Measurements from ENCODE around the gene CAVIN2.

CAVIN2 gene

DNA sequence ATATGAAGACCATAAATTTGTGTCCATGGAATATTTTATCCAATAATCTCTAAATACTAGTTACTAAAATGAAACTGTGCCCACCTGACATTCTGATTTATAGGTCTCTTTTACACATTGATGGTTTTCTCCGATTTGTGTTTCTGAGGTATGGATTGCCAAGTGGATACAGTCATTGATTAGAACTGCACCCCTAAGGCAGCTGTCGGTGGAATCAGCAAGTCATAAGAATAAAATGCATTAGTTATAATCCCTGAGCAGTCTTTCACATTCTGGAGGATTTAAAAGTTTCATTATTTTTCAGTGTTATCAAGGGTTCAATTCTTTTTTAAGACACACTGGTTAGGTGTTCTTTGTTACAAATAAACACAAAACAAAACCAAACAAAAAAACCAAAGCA is 6.0 kb downstream of the CAVIN2 start:
- in situ Hi-C loops (cut with MboI; ENCODE audit: low sequenced_read_pairs), result no loop called here

DNA sequence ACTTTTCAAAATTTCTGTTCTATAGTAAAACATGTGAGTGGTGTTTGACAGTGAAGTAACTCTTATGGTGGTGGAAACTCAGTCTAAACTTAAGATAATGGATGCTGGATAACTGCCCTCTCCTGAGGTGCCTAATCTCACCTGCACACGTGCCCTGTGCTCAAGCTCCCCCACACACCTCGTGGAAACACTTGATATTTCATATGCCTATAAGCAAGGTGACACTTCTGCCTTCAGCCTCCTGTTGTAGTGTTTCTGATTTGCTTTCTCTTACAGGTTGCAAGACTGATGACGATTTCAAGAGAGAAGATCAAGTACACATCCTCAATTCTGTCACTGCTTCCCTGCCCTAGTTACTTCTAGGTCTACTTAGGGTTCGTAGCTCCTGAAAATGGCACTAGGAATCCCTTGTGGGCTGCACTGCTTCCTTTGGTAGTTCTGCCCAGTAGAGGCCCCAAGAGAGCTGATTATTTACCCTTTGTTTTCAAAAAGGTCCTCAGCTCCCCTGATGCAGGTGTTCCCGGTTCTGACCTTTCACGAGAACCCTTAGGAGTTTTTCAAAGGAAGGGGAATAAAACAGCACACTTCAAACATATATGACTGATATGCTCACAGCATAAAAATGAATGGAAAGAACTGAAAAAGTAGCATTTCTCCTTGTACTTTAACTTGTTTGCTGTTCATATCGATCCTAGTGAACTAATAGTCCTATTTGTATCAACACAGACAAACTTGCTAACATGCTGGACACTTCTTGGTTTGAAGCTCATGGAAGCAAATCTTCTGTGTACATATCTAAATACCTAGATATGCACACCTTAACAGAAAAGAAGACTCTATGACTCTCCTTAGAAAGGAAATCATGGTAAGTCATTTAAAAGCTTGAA is 6.7 kb downstream of the CAVIN2 start:
- in situ Hi-C loops (cut with MboI; ENCODE audit: low sequenced_read_pairs), result no loop called here

DNA sequence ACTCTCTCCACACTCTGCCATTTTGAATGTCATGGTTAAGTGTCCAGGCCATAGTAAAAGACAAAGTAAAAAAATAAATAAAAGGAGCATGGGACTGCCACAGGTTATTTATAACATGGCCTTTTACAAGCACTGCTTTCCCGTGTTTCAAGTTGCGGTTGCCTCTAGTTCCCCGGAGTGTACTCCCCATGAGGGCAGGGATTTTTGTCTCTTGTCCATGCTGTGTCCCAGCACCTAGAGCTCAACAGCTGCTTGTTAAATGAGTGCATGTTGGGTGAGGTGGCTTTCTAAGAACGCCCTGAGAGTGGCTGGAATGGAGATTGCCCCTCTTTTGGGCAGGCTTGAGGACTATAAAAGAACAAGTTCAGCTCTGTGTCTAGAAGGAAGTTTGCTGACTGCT is 8.4 kb downstream of the CAVIN2 start:
- in situ Hi-C loops (cut with MboI; ENCODE audit: low sequenced_read_pairs), result no loop called here

DNA sequence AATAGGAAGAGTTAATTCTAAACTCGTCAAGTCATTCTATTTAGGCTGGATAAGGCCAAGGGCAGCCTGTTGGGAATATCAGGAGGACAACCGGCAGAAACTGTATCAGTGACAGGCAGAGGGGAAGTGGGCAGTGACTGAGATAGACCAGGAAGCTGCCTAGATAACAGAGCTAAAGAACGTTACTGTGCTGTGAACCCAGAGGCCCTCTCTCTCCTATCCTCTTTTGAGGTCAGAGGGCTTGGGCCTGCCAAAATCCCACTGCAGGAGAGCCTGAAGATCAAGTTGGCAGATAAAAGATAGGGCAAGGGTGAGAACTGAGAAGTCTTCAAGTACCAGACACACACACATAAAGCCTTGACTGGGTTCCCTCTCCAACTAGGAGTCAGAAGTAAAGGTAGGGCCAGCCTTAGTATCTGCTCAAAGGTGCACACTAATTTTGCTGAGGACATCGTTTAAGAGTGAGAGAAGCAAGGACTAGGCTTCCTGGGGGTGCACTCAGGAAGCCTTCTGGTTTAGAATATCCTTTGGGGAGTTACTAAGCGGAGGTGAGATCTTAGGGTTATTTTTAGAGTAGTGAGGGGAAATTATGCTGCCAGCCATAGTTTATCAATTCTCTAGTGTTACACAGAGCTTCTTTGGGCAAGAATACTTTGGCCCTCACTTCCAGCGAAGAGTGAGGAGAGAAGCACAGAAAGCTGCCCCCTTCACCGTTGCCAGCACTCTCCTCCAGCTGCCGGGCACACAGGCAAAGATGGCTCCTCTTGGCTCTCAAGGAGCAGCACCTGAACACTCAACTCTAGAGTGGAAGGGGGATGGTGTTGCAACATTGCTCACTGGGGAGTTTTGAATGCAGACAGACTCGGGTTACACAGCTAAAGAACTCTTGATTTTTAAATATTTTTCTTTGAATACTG is 9.8 kb downstream of the CAVIN2 start:
- in situ Hi-C loops (cut with MboI; ENCODE audit: low sequenced_read_pairs), result no loop called here

DNA sequence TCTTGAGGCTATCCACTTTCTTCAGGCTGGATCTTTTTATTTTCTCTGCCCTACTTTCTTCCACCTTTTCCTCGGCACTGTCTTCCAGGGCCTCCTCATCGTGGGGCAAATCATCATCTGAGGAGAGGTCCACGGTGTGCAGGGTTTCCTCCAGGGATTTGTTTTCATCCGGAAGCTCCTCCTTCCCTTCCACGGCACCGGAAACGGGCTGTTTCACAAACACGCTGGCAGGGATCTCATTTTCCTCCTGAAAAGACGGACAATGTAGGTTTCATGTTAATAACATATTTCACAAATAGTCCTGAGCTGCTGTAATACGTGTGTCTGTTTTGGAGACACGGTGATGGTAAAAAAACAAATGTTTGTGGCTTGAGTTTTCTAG is 10.4 kb downstream of the CAVIN2 start:
- in situ Hi-C loops (cut with MboI; ENCODE audit: low sequenced_read_pairs), result no loop called here

DNA sequence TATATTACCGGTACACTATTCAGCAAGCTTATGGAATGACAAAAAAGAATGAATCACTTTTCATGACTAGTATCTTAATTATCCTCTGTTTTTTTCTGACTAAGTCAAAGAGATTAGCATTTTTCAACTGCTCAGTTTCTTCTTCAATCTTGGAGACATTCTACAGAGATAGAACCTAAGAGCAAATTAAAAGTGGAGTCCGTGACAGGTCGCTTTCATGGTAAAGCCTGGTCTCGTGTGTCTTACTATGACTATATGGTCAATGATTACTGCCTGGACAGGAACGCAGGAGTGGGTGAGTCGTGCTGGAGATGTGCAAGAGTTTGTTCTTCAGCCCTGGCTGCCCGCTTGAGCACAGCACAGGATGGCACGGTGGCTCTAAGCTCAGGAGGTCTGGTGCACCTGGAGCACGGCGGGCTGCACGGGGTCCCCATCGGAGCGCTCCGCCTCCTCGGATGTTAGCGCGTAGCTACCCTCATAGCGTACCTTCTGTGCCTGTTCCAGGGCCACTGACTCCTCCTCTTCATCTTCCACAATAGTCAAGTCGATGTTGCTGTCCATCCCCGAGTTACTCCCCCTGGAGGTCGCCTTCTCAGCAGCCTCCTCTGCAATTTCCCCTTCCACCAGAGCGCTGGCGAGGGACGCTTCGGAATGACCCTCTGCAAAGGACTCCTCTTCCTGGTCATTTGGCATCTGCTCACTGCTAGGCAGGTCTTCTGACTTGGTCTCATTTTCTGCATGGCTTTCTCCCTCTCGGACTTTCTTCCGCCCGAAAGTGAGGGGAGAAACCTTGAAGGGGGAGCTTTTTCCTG is 11.1 kb downstream of the CAVIN2 start:
- in situ Hi-C loops (cut with MboI; ENCODE audit: low sequenced_read_pairs), result no loop called here

DNA sequence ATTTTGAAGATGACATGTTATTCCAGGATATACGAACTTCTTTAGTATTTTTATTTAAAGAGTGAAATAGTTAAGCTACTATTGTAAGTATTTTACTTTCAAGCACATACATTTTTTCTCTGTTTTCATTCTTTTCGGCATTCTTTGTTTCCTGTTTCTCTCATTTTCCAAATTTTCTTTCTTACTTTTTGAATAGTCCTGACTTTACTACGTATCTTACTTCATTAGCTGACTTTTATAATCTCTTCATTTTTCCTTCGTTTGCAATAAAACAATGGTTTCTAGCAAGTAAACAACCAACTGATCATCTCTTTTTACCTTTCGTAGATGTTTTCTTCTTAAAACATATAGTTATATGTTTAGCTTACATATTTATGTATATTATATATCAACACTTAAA is 11.8 kb downstream of the CAVIN2 start:
- in situ Hi-C loops (cut with MboI; ENCODE audit: low sequenced_read_pairs), result no loop called here

DNA sequence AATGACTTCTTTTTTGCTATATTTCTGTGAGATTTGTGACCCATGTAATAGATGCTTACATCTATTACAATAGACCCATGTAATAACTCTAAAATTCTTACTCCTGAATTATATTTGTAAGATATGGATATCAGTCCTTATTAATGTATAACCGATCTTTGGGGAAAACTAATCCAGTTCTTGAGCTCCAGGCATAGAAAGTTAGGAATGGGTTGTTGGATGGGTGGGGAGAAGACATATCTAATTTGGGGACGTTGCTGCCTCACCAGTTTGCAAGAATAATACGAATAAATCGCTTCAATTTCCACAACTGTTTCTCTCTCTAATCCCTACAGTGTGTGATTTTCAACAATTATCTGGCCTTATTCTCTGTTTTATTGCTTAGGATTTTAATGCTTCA is 13.5 kb downstream of the CAVIN2 start:
- in situ Hi-C loops (cut with MboI; ENCODE audit: low sequenced_read_pairs), result no loop called here

DNA sequence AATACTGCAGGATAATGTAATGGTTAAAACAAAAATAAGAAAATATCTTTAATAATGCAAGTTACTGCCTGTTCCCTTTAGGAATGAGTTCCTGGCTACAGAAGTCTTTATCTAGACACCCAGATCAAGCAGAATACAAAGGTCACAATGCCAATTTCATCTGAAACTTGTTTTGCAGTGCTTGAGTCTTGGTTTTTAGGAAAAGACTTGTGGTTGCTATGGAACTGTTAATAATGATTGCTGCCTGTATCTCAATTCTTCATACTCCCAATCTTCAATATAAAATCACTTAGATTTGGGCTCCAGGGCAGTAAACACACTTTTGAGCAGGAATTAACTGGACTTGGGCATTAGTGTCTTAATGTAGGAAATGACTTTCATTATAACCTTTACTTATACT is 14.2 kb downstream of the CAVIN2 start:
- in situ Hi-C loops (cut with MboI; ENCODE audit: low sequenced_read_pairs), result no loop called here

DNA sequence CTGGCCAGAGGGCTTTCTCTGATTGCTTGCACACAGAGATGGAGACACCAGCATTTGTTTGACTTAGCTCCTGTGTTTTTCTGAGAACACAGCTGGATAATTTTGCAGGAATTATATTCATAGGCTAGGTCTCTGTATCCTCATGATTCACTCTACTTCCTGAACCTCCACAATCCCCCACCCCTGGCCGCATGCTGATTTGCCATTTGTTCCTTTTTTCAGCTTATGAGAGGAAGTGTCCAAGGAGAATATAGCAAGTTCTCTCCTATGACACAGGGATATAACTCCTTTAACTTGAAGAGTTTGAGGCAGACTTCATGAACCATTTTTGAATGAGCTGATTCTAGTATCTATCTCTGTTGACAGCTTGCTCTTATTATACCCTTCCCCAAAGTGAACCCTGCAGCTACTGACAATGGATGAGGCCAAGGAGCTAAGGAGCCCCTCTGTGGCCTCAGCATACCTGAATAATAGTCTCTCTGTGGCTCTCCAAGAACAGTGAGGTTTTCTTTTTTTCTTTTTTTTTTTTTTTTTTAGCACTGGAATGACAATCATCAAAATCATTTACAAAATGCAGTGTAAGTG is 15.4 kb downstream of the CAVIN2 start:
- in situ Hi-C loops (cut with MboI; ENCODE audit: low sequenced_read_pairs), result no loop called here

DNA sequence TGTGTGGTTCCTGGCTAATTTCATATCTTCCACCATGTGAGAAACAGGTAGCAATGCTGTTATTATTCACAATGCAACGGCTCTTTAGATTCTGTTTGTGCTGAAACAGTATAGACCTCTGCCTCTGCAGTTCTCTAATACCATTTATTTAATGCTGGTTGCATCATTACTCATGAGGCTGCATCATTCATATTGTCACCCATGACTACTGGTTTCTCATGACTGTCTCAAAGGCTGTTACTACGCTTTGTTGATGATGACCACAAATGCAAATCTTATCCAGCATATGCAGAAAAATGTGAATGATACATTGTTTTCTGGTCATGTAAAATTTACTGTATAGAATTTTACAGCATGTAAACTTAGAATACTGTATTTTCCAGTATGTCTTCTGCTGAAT is 22.5 kb downstream of the CAVIN2 start:
- in situ Hi-C loops (cut with MboI; ENCODE audit: low sequenced_read_pairs), result no loop called here

DNA sequence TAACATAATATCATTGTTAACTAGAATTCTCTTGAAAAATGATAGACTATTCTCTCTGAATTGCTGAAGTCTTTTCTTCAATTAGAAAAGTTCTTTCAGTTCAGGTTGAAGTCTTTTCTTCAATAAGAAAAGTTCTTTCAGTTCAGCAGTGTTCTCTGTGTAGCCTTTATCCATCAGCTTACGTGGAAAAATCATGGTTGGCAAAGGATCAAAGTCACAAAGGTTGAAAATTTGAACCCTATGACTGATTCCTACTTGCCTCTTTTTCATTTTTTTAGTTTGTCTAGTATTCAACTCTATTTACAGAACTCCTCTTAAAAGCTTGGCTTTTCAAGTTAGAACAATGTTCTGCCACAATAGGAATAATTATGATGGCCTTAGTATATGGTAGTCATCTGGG is 25.8 kb downstream of the CAVIN2 start:
- in situ Hi-C loops (cut with MboI; ENCODE audit: low sequenced_read_pairs), result no loop called here

DNA sequence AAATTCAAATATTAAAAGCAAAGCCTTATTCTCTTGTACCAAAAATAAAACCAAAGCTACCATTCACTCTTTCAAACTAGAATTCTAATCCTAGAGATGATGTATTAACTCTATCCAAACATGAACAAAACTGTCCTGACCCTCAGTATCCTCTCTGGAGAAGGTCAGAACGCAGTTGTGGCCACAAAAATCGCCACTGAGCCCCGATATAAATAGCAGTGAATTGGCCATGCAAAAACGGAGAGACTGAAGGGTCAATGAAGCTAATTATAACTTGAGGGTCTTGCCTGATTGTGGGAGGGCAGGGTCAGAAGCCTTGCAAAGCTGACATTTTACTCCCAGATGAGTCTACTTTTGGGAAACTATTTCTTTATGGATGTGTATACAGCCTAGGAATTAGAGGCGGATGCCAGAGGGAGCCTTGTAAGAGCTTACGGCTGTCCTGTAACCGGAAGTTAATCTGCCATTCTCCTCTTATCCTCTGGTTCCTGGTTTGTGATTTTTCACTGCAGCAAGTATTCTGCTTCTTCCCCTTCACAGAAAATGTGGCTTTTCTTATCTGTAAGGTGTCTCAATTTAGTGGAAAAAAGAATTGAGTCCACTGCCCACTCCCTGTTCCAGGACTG is 28.1 kb downstream of the CAVIN2 start:
- in situ Hi-C loops (cut with MboI; ENCODE audit: low sequenced_read_pairs), result no loop called here

DNA sequence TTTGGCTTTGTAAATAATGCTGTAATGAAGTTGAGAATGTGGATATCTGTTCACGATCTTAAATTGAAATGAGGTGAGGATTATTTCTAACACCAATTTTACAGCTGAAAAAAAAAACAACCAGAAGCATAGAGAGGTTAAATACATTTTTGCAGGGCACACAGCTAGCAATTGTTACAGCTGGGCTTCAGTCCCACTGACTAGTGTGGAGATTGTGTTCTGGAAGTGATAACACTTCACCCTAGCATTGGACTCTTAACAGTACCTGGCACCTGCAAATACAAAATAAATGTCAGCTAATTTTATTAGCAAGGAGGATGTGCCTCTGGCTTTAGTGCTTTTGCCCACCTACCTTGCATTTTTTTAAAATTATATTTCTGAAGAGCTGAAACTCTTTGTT is 28.8 kb downstream of the CAVIN2 start:
- in situ Hi-C loops (cut with MboI; ENCODE audit: low sequenced_read_pairs), result no loop called here

DNA sequence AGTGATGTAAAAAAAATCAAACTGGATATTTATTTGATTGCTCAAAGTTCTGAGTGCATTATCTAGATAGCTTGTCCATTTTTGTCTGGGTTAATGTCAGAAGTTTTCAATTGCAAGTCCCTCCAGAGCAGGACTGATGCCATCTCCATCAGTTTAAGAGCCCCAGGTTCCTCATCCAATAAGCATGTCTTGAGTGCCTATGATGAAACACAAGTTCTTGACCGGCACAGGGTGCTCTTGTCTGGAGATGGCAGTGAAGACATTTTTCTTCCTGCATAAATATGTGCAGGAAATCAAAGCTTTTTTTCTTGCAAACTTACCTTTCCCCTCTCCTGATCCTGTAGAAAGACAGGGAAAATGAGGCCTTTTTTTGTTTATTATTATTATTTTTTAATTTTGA is 31.9 kb downstream of the CAVIN2 start:
- in situ Hi-C loops (cut with MboI; ENCODE audit: low sequenced_read_pairs), result no loop called here

DNA sequence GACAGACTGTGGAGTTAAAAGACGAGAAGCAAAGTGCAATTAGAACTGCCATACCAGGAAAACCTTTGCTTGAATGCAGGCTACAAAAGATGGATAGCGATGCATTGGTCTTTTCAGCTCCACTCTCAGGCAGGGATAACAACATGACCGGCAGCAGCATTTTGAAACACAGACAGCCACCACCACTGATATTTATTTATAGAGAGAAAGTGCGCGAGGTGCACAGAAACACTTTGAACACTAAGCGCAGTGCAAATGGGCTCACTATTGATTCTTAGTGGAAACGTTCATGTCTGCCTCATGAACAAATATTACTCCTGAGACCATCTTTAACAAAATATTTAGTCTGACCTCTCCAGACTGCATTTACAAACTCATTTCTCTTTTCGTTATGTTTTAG is 32.9 kb downstream of the CAVIN2 start:
- in situ Hi-C loops (cut with MboI; ENCODE audit: low sequenced_read_pairs), result no loop called here

DNA sequence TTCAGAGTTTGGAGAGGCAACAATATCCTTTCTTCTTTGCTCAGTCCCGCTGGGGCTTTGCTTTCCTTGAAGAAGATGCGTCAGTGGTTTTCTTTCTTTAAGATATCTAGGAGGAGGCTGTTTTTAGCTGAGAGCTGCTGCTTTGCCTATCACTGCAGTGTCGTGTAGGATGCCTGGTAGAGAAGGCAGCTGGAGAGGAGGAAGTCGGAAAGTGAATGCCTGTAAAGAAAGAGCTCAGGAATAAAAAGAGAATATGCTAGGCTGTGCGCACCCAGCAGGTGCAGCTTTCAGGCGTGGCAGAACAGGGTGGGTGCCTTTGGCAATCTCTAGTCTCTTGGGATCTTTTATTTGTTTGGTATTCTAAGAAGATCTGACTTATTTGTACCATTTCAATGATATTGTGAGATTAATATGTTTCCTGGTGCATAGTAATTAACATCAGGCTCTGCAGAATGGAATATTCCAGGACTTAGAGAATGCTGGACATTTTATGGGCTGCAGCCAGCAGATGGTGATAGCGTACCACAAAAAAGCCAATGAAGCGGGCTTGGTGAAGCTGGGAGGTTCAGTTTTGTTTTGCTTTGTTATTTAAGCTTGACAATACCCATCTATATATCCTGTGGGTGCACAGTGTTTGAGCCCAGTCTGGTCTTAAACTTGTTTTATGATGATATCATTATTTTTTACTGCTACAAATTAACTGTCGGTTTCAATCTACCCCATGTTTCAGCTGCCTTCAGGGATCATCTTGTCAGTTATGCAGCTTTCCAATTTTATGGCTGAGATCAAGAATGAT is 34.9 kb downstream of the CAVIN2 start:
- in situ Hi-C loops (cut with MboI; ENCODE audit: low sequenced_read_pairs), result no loop called here

DNA sequence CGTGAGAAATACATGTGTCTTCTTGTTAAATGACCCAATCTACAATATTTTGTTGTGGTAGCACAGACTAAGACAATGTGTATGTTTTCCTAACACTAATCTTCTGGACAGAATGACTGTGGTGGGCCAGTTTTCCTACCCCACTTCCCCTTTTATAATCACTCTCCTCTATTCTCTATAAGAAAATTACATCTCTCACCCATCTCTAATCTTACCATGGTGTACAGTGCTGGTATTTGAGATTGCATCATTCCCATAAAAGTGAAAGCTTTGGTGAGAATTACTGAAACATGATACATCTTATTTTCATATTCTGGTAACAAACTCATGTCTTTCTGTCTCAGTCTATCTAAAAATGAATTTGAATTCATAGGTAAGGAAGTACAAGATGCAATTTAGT is 40.5 kb downstream of the CAVIN2 start:
- in situ Hi-C loops (cut with MboI; ENCODE audit: low sequenced_read_pairs), result no loop called here

DNA sequence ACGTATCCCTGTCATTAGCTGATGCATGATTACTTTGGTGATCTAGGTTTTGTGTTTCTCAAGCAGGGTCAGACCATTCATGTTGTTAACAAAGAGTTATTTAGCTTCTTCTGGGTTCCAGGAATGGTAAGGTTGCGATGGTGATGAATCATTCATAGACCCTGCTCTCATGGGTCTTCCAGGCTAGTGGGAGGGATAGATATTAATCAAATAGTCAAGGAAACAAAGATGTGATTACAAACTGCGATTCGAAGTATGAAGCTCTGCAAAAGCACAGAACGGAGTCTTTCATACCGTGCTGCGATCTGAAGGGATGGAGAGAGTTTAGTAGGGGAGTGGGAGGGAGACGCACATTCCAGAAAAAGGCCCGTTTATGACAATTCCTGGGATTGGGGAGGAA is 42.1 kb downstream of the CAVIN2 start:
- in situ Hi-C loops (cut with MboI; ENCODE audit: low sequenced_read_pairs), result no loop called here

DNA sequence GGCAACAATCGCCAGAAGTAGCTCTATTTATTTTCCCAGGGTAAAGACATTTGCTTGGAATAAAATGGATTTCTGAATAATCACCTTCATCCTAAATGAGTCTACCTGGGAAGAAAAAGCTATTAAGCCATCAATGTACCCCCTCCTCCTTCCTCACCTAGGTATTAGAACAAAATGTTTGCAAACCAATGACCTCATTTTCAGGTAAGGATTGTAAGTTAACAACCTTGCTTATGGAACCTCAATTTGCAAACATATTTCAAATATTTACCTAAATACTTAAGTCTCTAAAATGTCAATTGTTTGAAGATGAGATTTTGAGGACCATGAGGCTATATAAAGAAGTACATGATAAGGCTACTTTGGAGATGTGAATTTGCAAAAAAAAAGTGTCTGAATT is 43.9 kb downstream of the CAVIN2 start:
- in situ Hi-C loops (cut with MboI; ENCODE audit: low sequenced_read_pairs), result no loop called here
